ENCODE measurements around the gene CRIM1.

- TF ChIP-seq EZH2 (IDR thresholded peaks at IDR 0.05; ENCODE audit: insufficient read depth, poor library complexity, severe bottlenecking) (no peak), EZH2phosphoT487 (IDR thresholded peaks at IDR 0.05; ENCODE audit: insufficient read depth, low read depth) (no peak)
Observed at GRCh38 chr2:36405183-36405582, 49.6 kb downstream of the CRIM1 start.

Measured in GM23248 (cell line).